Thyroid gland (tissue), 4 donors: ENCODE data around the gene YJEFN3. TPM values are rescaled to one million over a fixed set of nuclear protein-coding genes. Genes with fewer than 3 reads are reported as not detected.

Source experiments
- DNase-seq, 2 donors: peaks; one replicate each; pipeline ENCODE4 v3.0.0-alpha.2; 2019
- H3K27ac ChIP-seq, 3 donors: fragments of 200-600 bp; sonication (generic); 1 replicate in 2 of 3; 2 replicates in 1 of 3; pipeline ENCODE4 v1.5.1; 2016 to 2019; ENCODE audit warnings: mild to moderate bottlenecking in 1 of 3, moderate library complexity in 1 of 3
- H3K27me3 ChIP-seq: fragments of 200-600 bp; sonication (generic); one replicate; pipeline ENCODE4 v1.5.1; 2019
- H3K36me3 ChIP-seq, 2 donors: fragments of 200-600 bp; sonication (generic); one replicate each; pipeline ENCODE4 v1.5.1; 2016 to 2019
- H3K4me1 ChIP-seq, 2 donors: fragments of 200-600 bp; sonication (generic); one replicate each; pipeline ENCODE4 v1.5.1; 2017 to 2019
- H3K4me3 ChIP-seq, 3 donors: fragments of 200-600 bp; sonication (generic); replicated peaks in 1 of 3; 1 replicate in 2 of 3; 2 replicates in 1 of 3; pipeline ENCODE4 v1.5.1; 2016; ENCODE audit warnings: mild to moderate bottlenecking in 1 of 3
- H3K9me3 ChIP-seq: fragments of 200-600 bp; sonication (generic); one replicate; pipeline ENCODE4 v1.5.1; 2017
- POLR2A ChIP-seq, 2 donors: fragments of 450-650 bp; IDR thresholded peaks; one replicate each; pipeline ENCODE4 v1.6.1; 2017; ENCODE audit warnings: antibody characterized with exemption in 2 of 2, mild to moderate bottlenecking in 2 of 2, moderate library complexity in 1 of 2
- WGBS, 2 donors: methylation state at CpG; one replicate each; pipeline ENCODE4 v1.1.5; 2017; 5-methylcytosine and 5-hydroxymethylcytosine counted together
- intact Hi-C: fragments of 100-400 bp; cut with DNase I; formaldehyde crosslinking; loops from one replicate; pipeline ENCODE4 v1.15.1; 2023
- total RNA-seq, 4 donors: library from RNA; depleted of rRNA; stranded (reverse); fragments of >200 nt; gene quantifications; one replicate each; pipeline ENCODE4 v1.2.3, GENCODE V29; 2016
- TF ChIP-seq, protein P1 (sequence below), 6 experiments: fragments of 200-600 bp in 3 of 6; fragments of 450-650 bp in 3 of 6; sonication (generic) in 3 of 6; IDR thresholded peaks; one replicate each; pipeline ENCODE4 v1.5.1; 2016 to 2019; ENCODE audit warnings: antibody characterized with exemption in 6 of 6, mild to moderate bottlenecking in 2 of 6, inconsistent platforms in 1 of 6, moderate library complexity in 1 of 6

Gene YJEFN3
- total RNA-seq, 4 donors from 2014 or later, result 1.9 to 7.2 (median 2.6) TPM; not detected in 1

DNA sequence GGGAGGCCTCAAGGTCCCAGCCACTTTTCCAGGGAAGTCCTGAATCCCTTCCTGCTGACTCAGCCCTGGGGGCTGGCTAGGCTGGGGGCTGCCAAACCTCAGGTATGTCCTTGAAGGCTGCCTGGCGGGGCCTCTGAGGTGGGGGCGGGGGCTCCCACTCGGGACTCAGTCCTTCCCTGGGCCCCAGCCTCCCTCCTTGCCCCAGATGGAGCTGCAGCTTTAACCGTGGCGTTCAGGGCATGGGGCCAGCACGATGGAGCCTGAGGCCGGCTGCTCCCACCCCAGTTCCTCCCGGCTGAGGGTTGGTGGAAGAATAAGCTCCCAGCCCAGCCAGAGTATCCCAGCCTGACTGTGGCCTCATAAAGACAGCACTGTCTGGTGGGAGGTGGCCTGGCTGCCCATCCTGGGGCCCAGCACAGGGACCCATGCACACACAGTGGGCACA is 21.8 kb downstream of the YJEFN3 start:
- no peak for DNase-seq
- Histone ChIP-seq H3K9me3 (no peaks in the 10 kb centered on the region), H3K27ac (no peak overlapping the region), H3K27me3 (no peaks in the 10 kb centered on the region), H3K4me3 (no peak overlapping the region), H3K36me3 (no peaks in the 10 kb centered on the region), H3K4me1 (no peaks in the 10 kb centered on the region)
- 54% methylated on average over 8 of the region's 8 CpGs; no CpG with 5 or more reads in 1 of the 2 donors for WGBS, 2 donors
- no peak for TF ChIP-seq POLR2A (IDR thresholded peaks at IDR 0.05)
- TF ChIP-seq, protein P1, sequence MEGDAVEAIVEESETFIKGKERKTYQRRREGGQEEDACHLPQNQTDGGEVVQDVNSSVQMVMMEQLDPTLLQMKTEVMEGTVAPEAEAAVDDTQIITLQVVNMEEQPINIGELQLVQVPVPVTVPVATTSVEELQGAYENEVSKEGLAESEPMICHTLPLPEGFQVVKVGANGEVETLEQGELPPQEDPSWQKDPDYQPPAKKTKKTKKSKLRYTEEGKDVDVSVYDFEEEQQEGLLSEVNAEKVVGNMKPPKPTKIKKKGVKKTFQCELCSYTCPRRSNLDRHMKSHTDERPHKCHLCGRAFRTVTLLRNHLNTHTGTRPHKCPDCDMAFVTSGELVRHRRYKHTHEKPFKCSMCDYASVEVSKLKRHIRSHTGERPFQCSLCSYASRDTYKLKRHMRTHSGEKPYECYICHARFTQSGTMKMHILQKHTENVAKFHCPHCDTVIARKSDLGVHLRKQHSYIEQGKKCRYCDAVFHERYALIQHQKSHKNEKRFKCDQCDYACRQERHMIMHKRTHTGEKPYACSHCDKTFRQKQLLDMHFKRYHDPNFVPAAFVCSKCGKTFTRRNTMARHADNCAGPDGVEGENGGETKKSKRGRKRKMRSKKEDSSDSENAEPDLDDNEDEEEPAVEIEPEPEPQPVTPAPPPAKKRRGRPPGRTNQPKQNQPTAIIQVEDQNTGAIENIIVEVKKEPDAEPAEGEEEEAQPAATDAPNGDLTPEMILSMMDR (IDR thresholded peaks at IDR 0.05), result no peak
- intact Hi-C loops, result no loop called here

DNA sequence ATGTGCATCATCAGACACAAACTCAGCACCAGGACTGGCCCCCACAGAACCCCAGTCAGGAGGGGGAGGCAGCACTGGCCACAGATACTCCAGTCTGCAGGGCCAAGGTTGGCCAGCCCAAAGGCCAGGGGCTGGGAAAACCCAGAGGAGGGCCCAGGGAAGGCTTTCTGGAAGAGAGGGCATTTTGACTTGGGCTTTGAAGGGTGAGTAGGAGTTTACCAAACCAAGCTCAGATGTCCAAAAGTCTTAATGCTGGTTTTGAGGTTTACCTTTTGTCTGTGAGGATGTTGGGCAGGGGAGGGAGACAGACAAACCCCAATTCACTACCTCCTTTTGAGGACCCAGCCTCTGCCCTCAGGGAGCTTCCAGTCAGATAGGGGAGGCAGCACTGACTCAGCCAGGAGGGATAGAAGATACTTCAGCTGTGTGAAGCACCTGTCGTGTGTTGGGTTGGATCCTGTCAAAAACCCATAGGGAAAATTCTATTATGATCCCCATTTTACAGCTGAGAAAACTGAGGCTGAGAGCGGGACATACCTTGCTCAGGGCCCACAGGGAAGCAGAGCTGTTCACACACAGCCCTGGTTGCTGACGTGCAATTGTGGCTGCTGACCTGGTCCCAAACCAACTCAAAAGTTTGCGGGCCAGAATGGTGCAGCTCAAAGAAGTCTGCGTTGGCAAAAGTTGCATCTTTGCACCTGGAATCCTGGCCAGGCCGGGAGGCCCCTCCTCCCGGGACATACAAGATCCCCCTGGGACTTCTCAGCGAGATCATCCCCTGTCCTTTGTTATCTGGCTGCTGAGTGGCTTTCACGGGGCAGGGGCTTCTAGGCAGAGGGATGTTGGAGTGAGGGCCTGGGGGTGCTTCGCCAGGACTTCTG is 22.5 kb downstream of the YJEFN3 start:
- DNase-seq, result no peak
- no peaks in the 10 kb centered on the region for H3K36me3 ChIP-seq
- intact Hi-C loops, result no loop called here
- no peak overlapping the region for H3K4me3 ChIP-seq
- TF ChIP-seq, protein P1 (IDR thresholded peaks at IDR 0.05), result no peak
- TF ChIP-seq POLR2A (IDR thresholded peaks at IDR 0.05), result no peak
- no peaks in the 10 kb centered on the region for H3K4me1 ChIP-seq
- no peaks in the 10 kb centered on the region for H3K27me3 ChIP-seq
- no peaks in the 10 kb centered on the region for H3K9me3 ChIP-seq
- no peak overlapping the region for H3K27ac ChIP-seq
- WGBS, 2 donors, result 83 to 87% methylated on average over 6 to 10 of the region's 10 CpGs

DNA sequence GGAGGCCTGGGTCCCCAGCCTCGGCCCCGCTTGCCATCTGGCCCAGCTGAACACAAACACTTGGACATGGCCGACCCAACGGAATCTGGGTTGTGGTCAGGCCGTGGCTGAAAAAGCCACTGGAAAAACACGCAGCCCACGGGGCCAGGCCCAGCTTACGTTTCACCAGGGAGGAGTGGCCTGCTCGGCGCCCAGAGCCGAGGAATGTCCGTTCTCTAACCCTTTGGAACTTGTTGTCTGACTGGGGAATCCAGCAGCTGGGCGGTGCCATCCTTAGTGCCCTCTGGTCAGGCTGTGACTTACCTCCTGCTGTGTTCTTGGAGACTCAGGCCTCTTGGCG is 23.1 kb downstream of the YJEFN3 start:
- no peak overlapping the region for H3K27ac ChIP-seq
- H3K9me3 ChIP-seq, result no peaks in the 10 kb centered on the region
- H3K4me1 ChIP-seq, result no peaks in the 10 kb centered on the region
- WGBS, 2 donors, result 50 to 83% methylated on average over 2 to 14 of the region's 14 CpGs
- no peak for DNase-seq
- no peak overlapping the region for H3K4me3 ChIP-seq
- H3K36me3 ChIP-seq, result no peaks in the 10 kb centered on the region
- TF ChIP-seq POLR2A (IDR thresholded peaks at IDR 0.05), result no peak
- TF ChIP-seq, protein P1 (IDR thresholded peaks at IDR 0.05), result no peak
- no peaks in the 10 kb centered on the region for H3K27me3 ChIP-seq
- intact Hi-C loops, result no loop called here

DNA sequence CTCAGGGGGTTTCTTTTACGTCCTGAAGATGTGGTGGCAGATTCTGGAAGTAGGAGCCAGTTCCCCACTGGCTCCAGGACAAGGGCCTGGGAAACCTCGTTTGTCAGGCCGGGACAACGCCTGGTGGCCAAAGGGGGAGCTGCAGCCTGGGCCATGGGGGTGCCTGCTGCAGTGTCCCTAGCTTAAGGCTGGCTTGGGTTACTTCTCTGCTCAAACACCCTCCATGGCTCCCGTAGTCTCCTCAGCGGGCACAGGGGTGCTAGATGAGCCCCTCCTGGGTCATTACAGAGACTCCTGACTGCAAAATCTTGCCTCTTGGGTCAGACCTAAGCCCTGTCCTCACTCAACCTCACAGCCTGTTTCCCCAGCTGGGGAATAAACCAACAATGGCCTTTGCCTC is 24.1 kb downstream of the YJEFN3 start:
- TF ChIP-seq, protein P1 (IDR thresholded peaks at IDR 0.05), result peak; percentile 14 to 49 (median 34)
- TF ChIP-seq POLR2A (IDR thresholded peaks at IDR 0.05), result no peak
- peak in 1 of 2 donors; percentile 33 for DNase-seq
- H3K4me3 ChIP-seq, result no peak overlapping the region
- no peaks in the 10 kb centered on the region for H3K9me3 ChIP-seq
- no peaks in the 10 kb centered on the region for H3K27me3 ChIP-seq
- H3K4me1 ChIP-seq, result no peaks in the 10 kb centered on the region
- WGBS, 2 donors, result 46 to 60% methylated on average over 4 of the region's 6 CpGs
- no peaks in the 10 kb centered on the region for H3K36me3 ChIP-seq
- H3K27ac ChIP-seq, result no peak overlapping the region
- intact Hi-C loops, result no loop called here

DNA sequence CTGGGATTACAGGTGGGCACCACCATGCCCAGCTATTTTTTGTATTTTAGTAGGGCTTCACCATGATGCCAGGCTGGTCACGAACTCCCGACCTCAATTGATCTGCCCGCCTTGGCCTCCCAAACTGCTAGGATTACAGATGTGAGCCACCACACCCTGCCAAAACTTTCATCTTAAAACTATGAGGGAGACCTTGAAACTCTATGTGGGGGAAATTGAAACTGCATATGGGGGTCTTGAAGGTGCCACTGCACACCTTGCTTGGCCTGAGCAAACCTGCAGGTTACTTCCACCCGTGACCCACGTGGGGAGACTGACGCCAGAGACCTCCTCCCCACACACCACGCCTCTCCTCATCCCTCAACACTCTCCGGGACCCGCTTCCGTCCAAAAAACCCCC is 25.0 kb downstream of the YJEFN3 start:
- no peaks in the 10 kb centered on the region for H3K27me3 ChIP-seq
- 95 to 97% methylated on average over 7 to 10 of the region's 10 CpGs for WGBS, 2 donors
- H3K27ac ChIP-seq, result no peak overlapping the region
- TF ChIP-seq POLR2A (IDR thresholded peaks at IDR 0.05), result no peak
- TF ChIP-seq, protein P1 (IDR thresholded peaks at IDR 0.05), result no peak
- H3K36me3 ChIP-seq, result no peaks in the 10 kb centered on the region
- H3K4me3 ChIP-seq, result no peak overlapping the region
- no peaks in the 10 kb centered on the region for H3K9me3 ChIP-seq
- H3K4me1 ChIP-seq, result no peaks in the 10 kb centered on the region
- no peak for DNase-seq
- intact Hi-C loops, result no loop called here
